NT2/D1 (cell line): ENCODE results near the gene WRAP53.

Experiments
- SUZ12 ChIP-seq: IDR thresholded peaks from 2 replicates; pipeline ENCODE4 v1.6.1; 2011; ENCODE audit not compliant: insufficient read length, insufficient read depth; ENCODE audit errors: extremely low read depth
- YY1 ChIP-seq: IDR thresholded peaks from 2 replicates; pipeline ENCODE4 v1.6.1; 2011; ENCODE audit not compliant: insufficient read length, insufficient read depth

GRCh38 chr17:7715936-7716886 lies 27.9 kb downstream of the WRAP53 start:
- no peak for TF ChIP-seq SUZ12
- no peak for TF ChIP-seq YY1
